Stimulated activated naive CD4-positive, alpha-beta T cell treated with Interleukin-2 at 50 U/mL for 16 hours (primary cell): ENCODE data around the gene TSC1.

ENCODE experiments used
- DNase-seq: peaks from one replicate; lab custom pipeline; 2025; lab: John Stamatoyannopoulos, UW

Gene TSC1

DNA sequence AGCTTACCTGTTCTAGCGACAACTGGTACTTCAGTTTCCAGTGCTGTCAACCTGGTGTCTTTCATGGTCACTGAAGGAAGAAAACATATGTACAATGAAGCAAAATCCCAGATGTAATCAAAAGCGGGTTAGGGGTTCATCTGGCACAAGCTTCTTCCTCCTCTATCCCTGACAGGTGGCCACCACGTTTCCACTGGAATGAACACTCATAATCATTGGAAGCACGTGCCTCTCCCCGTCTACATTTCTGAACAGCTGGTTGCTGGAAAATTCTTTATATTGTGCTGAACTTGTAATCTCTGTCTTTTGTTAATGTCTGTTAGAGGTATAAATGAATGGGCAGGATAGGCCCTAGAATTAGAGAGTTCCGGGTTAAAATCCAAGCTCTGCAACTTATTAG lies 9.4 kb downstream of the TSC1 start:
- no peak for DNase-seq

DNA sequence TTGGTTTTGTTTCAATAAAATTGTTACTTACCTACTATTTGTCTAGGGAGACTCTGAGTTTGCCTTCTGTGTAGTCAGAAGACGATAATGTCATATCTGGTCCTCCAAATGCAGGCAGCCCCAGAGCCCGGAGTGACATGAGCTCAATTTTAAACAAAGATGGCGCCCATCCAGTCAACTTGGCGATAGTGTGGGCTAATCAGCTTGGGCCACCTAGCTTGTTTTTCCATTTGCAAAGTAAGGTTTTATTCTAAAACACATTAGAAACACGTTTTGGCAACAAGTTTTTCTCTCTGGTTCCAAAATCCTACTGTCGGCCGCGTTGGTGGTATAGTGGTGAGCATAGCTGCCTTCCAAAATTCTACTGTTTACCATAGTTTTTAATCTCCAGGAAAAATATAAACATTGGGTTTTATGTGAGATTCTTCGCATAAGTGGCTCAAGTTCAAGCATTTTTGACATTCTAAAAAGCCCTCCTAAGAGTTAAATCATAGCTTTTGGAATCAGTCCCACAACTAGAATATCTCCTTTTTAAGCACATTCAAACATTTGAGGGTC lies 13.2 kb downstream of the TSC1 start:
- no peak for DNase-seq

DNA sequence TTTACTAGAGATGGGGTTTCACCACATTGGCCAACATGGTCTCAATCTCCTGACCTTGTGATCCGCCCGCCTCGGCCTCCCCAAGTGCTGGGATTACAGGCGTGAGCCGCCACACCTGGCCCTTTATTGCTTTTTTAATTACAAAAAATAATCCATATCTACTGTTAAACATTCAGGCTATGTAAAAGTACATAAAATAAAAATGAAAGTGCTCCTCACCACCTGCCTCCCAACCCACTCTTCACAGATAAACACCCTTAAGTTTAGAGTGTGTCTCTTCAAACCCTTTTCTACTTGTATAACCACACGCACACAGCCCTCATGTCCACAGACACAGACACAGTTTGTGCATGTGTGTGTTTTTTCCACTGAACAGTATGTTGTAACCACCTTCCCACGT lies 16.7 kb downstream of the TSC1 start:
- DNase-seq = no peak

DNA sequence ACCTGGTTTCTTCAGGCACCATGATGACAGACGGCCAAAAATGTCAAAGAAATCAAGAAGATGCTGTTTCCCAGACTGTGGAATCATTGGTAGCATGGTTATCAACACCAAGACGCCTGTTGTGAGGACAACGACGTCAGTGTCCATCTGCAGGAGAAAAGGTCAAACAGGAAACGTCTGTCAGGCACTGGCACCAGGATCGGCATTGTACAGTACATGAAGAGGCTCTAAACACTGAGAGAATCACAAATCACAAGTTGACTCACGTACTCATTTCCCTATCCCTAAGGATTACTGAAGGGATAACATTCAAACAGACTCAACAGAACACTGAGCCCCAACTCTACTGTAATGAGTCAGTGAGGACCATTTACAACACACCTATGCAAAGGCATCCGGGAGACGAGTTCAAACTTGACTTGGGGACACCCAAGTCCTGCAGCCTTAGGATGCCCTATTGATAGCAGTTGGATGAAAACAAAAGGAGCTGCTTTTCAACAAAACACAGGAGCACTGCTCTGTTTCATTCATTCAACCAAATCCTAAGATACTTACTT lies 21.0 kb downstream of the TSC1 start:
- no peak for DNase-seq

DNA sequence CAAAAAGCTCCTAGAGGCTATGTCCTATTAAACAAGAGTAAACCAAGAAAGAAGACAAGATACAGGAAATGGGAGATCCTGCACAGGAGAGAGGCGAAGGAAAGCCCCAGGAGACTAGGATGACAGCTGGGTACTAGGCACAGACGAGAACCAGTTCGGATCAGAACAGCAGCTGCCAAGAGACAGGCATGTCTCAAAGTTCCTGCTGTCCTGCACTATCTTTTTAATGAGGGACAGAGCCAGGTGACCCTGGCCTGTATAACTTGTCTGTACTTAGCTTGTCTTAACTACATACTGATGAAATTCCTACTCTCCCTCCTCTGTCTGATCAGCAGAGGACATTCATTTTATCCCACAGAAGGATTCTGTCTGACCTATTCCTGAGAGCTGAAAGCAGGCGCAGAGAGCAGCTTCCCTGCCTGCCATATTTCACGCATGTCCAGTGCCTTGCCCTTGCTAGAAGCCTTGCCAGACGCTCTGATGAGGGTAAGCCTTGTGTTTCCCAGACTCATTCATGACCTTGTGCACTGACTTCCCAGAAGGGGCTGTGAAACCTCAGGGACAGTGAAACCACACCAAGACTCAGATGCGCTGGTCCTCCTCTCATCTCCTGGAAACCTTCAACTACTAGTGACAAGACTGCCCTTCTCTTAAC lies 24.7 kb downstream of the TSC1 start:
- no peak for DNase-seq

DNA sequence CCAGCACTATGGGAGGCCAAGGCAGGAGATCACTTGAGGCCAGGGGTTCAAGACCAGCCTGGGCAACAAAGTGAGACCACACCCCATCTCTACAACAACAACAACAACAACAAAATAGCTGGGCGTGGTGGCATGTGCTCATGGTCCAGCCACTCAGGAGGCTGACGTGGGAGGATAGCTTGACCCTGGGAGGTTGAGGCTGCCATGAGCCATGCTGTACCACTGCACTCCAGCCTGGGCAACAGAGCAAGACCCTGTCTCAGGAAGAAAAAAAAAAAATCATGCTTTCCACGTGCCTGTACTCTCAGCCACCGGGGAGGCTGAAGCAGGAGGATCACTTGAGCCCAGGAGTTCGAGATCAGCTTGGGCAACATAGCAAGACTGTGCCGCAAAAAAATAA lies 29.5 kb downstream of the TSC1 start:
- DNase-seq = no peak

DNA sequence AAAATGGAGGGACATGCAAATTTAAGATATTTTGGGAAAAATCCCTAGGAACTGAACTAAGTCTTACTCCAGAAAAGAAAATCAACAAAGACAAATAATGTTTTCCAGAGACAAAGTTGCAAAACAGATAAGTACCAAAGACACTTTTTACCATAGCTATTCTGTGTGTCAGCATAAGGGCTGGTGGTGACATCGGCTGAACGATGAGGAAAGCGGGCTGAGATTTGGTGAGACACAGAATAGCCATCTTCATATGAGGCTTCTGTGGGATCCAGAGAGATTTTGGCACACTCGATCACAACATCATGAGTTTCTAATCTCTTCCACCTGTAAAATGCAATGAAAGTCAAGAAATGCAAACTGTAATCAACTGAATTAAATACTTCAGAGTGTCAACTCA lies 32.3 kb downstream of the TSC1 start:
- no peak for DNase-seq

DNA sequence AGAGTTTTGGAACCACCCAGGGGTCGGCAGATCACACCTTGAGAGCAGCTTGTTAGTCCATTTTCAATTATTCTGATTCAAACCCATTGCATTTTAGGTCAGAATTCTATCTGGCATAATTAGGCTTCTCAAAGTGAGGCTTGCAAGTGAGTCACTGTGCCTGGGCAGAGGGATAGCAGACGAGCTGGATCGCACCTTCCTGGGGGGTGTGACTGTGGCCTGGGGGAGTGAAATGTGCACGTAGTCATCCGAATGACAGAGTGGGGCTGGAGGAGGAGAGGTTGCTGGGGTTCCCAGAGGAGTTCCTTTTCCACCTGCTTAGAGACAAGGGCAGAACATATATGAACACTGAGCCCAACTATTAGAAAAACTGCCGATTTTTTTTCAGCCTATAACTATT lies 34.0 kb downstream of the TSC1 start:
- no peak for DNase-seq

DNA sequence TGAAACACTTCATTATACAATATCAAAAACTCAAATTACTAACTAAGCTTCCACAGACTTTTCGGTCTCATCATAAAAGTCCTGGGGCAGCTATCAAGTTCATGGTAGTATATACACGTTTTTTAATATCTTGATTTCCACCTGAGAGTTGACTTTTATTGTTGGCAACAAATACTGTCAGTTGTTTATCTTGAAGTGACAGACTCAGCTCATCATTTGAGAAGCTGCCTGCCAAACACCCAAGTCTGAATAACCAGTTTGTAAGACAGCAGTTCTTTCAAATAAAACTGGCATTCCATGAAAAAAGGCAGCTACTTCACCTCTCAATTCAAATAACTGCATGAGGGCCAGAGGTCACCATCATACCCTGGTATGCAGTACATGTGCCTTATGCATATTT lies 35.1 kb downstream of the TSC1 start:
- DNase-seq = no peak

DNA sequence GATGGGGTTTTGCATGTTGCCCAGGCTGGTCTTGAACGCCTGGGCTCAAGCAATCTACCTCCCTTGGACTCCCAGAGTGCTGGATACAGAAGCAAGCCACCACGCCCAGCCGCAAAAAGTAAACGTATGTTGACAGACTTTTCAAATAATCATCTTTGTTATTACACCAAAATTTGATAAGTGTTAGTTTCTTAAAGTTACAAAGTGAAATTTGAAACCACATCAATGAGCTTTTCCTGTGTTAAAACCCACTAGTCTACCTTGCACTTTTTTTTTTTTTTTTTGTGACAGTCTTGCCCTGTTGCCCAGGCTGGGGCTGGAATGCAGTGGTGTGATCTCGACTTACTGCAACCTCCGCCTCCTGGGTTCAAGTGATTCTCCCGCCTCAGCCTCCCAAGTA lies 35.8 kb downstream of the TSC1 start:
- peak; percentile 5 for DNase-seq

DNA sequence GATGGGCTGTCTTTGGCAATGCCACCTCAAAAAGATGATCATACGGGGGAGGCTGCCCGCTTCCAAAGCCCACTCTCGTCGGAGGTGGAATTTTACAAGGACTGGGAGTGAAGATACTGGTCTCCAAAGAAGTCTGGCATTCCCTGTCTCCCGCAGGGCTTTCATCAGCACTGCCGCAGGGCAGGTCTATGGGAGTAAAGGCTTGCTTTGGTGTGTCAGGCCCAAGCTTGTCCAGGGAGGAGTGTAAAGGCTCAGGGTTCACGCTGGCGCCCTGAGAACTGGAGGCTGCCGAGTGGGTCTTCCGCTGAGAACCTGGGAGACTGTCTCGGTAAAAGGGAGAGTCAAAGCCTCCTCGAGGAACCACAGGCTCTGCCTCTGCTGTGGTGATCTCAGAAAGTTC lies 38.7 kb downstream of the TSC1 start:
- DNase-seq = no peak

DNA sequence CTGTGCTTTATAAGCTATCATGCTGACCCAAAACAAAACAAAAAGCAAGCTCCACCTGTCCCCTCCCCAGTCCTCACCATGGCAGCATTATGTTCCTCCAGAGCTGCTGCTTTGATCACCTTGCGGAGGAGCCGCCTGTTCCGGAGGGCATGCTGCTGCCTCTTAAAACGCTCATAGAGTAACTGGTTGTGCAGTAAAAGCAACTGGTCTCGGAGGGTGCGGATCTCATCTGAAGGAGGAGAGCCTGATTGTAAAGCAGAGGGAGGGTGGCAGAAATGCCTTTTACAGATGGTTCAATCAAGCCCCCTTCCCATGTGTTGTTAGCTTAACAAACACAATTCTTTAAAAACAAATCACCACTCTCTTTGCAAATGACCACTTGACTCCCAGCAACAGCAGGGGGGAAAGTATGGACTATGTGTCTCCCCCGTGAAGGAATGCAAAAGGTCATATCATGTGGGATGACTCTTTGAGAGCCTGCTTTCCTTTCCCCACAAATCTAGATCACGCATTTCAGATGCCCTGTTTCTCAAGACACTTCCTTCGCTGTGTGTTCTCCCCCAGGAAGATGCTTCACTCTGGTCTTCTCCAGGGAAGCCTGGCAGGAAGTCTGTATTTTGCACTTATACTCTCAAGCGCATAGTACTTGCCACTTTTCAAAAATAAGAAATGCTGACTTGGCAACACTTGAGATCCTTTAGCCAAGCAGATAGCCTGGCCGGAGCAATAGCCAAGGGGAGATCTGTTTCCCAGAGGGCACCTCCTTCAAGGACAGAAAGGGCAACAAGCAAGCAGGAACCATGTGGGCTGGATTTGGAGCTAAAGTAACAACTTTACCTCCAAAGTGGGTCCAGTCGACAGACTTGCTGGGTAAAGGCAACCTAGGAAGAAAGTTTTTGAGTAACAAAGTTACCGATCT lies 40.6 kb downstream of the TSC1 start:
- no peak for DNase-seq

DNA sequence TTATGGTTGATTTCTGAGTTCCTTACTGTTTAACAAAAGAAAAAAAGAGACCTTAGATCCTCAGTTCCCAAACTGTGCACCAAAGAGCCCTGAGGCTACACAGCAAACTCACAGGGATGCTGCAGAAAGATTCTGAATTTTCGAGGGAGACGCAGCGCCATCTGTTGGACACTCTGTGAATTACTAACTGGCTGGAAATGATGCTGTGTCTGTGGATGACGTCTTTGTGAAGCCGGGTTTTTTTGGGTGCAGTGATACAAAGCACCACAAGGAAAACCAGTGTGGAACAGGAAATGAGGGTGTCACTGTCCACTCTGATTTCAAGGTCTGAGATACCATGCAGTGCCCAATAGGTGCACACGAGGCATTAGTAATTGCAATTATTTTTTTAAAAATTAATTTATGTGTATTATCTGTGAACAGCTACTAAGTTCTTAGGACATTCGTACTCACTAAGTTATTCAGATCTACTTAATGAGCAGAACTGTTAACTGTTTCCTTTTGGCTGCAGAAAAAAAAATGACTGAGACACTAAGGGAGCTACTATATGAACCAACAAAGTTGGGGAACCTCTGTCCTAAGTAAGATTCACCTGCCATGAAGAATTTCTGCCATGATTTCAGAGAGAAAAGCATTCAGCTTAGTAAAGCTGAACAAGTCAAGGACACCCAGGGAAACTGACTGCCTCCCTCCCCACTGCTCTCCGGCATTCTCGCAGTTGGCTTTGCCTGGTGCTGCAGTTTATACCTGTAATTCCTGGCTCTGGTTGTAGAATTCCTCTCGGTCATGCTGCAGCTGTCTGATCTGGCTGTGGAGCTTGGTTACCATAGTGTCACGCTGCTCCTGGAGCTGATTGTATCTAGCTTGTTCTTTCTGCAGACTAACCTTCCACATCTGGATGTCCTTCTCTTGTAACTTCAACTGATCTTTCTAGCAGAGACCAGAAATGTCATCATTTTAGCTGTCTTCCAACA lies 42.3 kb downstream of the TSC1 start:
- DNase-seq = peak; percentile 61

DNA sequence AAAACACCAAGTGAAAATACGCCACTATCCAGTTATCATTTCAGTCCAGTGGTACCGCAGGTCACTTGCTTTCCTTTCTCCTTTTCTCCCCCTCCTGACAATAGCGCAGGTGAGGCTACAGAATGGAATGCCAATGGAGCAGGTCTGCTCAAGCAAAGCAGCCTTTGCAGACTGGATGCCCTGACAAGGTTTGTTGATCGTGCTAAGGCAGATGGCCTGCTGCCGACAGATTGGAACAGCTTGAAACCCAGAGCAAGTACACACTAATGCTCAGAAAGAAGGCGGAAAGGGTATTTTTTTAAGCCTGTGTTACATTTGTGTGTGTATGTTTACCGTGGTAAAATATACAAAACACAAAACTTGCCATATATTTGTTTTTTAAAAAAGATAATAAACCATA lies 46.4 kb downstream of the TSC1 start:
- DNase-seq = no peak

DNA sequence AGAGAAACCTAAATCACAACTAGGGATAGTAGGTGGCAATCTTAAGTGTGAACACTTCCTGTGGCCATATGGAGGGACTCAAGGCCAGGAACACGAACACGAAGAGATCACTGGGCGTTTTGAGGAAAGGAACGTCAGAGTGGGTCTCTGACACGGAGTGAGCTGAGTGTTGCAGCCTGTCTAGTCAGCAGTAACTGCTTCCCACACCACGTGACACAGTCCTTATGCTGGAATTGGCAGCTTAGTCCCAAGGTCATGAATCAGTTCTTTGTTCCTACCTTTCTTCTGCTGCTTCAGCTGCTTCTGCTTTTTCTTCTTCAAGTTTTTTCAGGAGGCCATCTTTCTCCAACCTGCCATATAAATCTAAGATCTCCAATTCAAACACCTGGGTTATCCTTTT lies 47.5 kb downstream of the TSC1 start:
- no peak for DNase-seq

DNA sequence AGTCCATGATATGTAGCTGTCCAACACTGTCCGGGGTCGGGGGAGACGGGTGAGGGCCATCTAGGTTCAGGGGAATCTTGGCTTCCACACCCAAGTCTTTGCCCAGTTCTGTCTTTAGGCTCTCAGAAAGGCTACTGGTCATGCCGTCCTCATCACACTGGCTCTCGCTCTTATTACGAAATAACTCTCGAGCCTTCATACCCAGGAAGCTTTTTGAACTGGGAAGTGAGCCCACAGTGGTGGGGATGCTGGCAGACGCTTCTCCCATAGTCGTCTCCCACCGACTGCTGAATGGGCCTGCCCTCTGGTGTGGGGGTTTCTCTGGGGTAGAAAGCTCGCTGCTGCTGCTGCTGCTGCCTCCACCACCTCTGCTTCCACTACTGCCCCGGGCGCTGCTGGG lies 48.2 kb downstream of the TSC1 start:
- DNase-seq = no peak

DNA sequence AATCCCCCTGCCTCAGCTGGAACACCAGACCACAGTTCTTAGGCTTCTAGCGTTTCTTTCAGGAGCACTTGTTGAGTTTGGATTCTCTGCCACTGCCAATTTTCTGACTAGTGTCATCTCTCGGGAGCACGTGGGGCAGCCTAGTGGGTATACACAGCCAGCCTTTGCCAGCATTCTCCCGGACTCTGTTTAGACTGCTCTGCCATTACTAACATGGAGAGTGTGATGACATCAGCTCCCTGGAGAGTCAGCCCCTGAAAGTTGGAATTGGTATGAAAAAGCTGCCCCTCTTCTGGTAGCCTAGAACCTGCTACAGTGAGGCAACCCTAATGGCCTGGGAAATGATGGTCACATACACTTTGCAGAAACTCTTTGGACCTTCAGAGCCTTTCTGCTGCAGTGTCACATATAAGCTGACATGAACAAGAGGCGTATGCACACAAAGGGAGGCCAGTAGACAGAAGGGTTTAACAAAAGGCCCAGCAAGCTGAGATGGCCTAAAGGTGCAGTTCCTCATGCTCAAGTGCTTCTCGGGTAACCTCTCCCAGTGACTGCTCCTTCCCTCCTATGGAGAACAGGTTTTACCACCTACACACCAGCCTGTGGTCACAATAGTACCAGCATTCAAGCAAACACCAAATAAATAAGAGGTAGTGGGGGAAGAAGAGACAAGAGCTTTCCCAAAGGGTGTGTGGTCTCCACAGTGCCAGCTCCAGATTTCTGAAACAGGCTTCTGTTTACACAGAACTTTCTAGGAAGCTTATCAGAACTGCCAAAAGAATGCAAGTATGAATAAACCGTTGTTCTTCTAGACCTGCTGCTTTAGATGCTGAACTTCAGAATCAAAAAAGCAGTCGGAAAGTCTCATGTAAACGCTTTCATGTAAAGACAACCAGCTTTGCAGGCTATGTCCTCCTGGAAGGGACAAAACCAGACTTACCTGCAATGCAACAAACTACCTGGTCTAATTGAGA lies 49.3 kb downstream of the TSC1 start:
- no peak for DNase-seq

DNA sequence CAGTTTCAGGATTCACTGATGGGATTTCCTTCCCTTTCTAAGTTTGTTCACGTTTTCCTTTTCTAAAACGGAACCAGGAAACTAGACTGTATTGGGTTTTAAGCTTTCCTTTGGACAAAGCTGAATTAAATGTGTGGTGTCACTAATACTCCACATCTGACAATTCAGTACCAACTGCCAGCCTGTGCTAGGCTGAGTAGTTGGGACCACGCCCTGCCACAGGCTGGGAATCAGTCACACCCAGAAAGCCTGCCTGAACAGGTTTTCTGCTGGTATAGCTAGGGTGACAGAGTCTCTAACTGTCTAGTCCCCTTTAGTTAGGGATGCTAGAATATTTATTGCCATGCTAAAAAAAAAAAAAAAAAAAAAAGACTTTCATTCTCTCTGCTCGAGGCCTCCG lies 50.1 kb downstream of the TSC1 start:
- no peak for DNase-seq

DNA sequence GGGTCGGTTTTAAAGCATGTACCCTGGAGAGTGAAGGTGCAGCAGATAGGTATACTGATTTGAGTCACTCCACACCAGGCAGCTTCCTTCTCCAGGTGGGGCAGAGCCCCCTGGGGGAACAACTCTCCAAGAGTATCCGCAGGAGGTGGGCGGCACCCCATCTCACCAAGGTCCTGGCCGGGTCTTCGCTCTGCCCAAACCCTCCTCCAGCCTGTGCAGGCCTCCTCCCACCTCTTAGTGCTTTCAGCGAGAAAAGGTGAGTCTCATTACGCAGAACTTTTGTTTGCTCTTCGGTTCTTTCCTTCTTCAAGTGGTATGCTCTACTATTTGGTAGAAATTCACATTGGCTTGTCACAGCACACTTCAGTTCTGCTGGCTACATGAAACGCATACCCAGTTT lies 52.0 kb downstream of the TSC1 start:
- DNase-seq = no peak

DNA sequence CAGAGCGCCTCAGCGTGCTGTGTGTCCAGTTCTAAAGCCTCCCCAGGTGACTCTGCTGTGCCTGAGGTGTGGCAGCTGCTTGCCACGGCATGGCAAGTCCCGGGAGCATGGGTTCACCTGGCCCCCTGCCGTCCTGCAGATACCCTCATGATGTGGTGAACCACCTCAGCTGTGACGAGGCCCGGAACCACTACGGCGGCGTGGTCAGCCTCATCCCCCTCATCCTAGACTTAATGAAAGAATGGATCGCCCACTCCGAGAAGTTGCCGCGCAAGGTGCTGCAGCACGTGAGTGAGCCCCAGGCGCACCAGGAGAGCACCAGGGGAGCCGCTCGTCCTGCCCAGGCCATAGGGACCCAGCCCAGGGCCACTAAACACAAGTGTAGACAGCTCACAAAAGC lies 56.3 kb downstream of the TSC1 start:
- no peak for DNase-seq
